ENCODE measurements around the gene ATP8B3. TPM values are rescaled to one million over a fixed set of nuclear protein-coding genes. Genes with fewer than 3 reads are reported as not detected.

Gene ATP8B3
- total and polyA plus RNA-seq, 10 of the 15 experiments (the other 5 are each of a cell fraction or from before 2014, with no cell fraction given) = 0.13 to 1.7 (median 0.52) TPM

- Histone ChIP-seq H4K20me1 (ENCODE audit: control insufficient read depth, insufficient read depth) (no peaks in the 10 kb centered on the region), H3K4me2 (ENCODE audit: control insufficient read depth, insufficient read depth) (no peak overlapping the region), H3K4me1 (ENCODE audit: control insufficient read depth, insufficient read depth, low read length) (peaks cover 12% of the 10 kb centered on the region), H3K9me3 (replicated peaks; ENCODE audit: control insufficient read depth, insufficient read depth, low read length) (no peaks in the 10 kb centered on the region; the same call in 2 of the 3 replicates), H3K79me2 (ENCODE audit: control insufficient read depth, insufficient read depth, low read length) (no peaks in the 10 kb centered on the region), H2AFZ (ENCODE audit: control insufficient read depth, low read depth, low read length) (no peak overlapping the region), H3K27ac (ENCODE audit: control insufficient read depth, insufficient read depth) (no peak overlapping the region), H3K4me3 (no peak overlapping the region), H3K36me3 (ENCODE audit: control insufficient read depth in 2 of 2, insufficient read depth in 2 of 2, low read length in 1 of 2) (no peaks in the 10 kb centered on the region), H3K27me3 (replicated peaks in 1 of 2; ENCODE audit: control insufficient read depth in 2 of 2, insufficient read depth in 2 of 2, low read length in 1 of 2) (peaks cover 16 to 24% of the 10 kb centered on the region in 2 experiments), H3K9ac (ENCODE audit: control insufficient read depth, insufficient read depth, low read length) (no peak overlapping the region)
- CTCF ChIA-PET = no interaction called here
- TF ChIP-seq SUZ12 (IDR thresholded peaks at IDR 0.05; ENCODE audit: unreplicated experiment) (peak; percentile 77), HDGF (IDR thresholded peaks at IDR 0.05) (no peak), EZH2 (IDR thresholded peaks at IDR 0.05; ENCODE audit: borderline replicate concordance, control insufficient read depth, low read depth, low read length) (0 out of 2 replicates have a peak, but pooled peaks have one; percentile 32)
- RAD21 ChIA-PET (ENCODE audit: unreplicated experiment) = no interaction called here
- ATAC-seq (no peak), FAIRE-seq (no peak), DNase-seq (ENCODE audit: low read depth, low spot score) (no peak)
- POLR2A ChIA-PET = no interaction called here
- SMC1A ChIA-PET (ENCODE audit: uncharacterized antibody, unreplicated experiment) = no interaction called here
- in situ Hi-C loops (cut with MboI) (no loop called here), intact Hi-C loops (cut with micrococcal nuclease; ENCODE audit: unreplicated experiment) (no loop called here)
- WGBS (ENCODE audit: insufficient coverage, insufficient replicate concordance, low lambda C conversion rate, missing lambda C conversion rate) = 20% methylated on average over 75 of the region's 99 CpGs
- no TSS peak for BruUV-seq (replicated peaks)
These were observed 62.4 kb downstream of the ATP8B3 start for GRCh38 chr19:1749373-1750342.

GRCh38 chr19:1748873-1749341, 63.2 kb downstream of the ATP8B3 start:
- FAIRE-seq (no peak), ATAC-seq (no peak), DNase-seq (ENCODE audit: low read depth, low spot score) (no peak)
- Histone ChIP-seq H3K9ac (ENCODE audit: control insufficient read depth, insufficient read depth, low read length) (no peak overlapping the region), H3K4me3 (no peak overlapping the region), H3K9me3 (replicated peaks; ENCODE audit: control insufficient read depth, insufficient read depth, low read length) (no peaks in the 10 kb centered on the region), H2AFZ (ENCODE audit: control insufficient read depth, low read depth, low read length) (no peak overlapping the region), H3K27me3 (replicated peaks in 1 of 2; ENCODE audit: control insufficient read depth in 2 of 2, insufficient read depth in 2 of 2, low read length in 1 of 2) (peaks cover 16 to 24% of the 10 kb centered on the region in 2 experiments), H3K4me1 (ENCODE audit: control insufficient read depth, insufficient read depth, low read length) (peaks cover 12% of the 10 kb centered on the region), H3K4me2 (ENCODE audit: control insufficient read depth, insufficient read depth) (peak overlapping the region; percentile 77; the same call in 1 of the 2 replicates), H3K27ac (ENCODE audit: control insufficient read depth, insufficient read depth) (no peak overlapping the region), H3K36me3 (ENCODE audit: control insufficient read depth in 2 of 2, insufficient read depth in 2 of 2, low read length in 1 of 2) (no peaks in the 10 kb centered on the region), H3K79me2 (ENCODE audit: control insufficient read depth, insufficient read depth, low read length) (no peaks in the 10 kb centered on the region), H4K20me1 (ENCODE audit: control insufficient read depth, insufficient read depth) (no peaks in the 10 kb centered on the region)
- no peak for TF ChIP-seq TAF1 (IDR thresholded peaks at IDR 0.05; ENCODE audit: borderline replicate concordance, low read depth, low read length)
- TF ChIP-seq NRF1 (conservative IDR thresholded peaks at IDR 0.05; ENCODE audit: low read depth, low read length) = no peak
- TF ChIP-seq CHD2 (IDR thresholded peaks at IDR 0.05; ENCODE audit: borderline replicate concordance, low read depth, low read length) = no peak
- no peak for TF ChIP-seq ASH2L (IDR thresholded peaks at IDR 0.05; ENCODE audit: borderline replicate concordance, low read depth)
- no peak for TF ChIP-seq ZBED1 (IDR thresholded peaks at IDR 0.05; ENCODE audit: borderline replicate concordance)
- TF ChIP-seq IRF3 (IDR thresholded peaks at IDR 0.05) = no peak
- no peak for TF ChIP-seq ZNF217 (IDR thresholded peaks at IDR 0.05)
- TF ChIP-seq STAT1 (conservative IDR thresholded peaks at IDR 0.05) = no peak
- no peak for TF ChIP-seq KDM1A (IDR thresholded peaks at IDR 0.05; ENCODE audit: borderline replicate concordance)
- TF ChIP-seq SPI1 (IDR thresholded peaks at IDR 0.05; ENCODE audit: borderline replicate concordance, insufficient read depth, low read depth, low read length) = no peak
- no peak for TF ChIP-seq KAT2A (conservative IDR thresholded peaks at IDR 0.05; ENCODE audit: control insufficient read depth, low read depth, low read length)
- no peak for TF ChIP-seq SREBF2 (IDR thresholded peaks at IDR 0.05; ENCODE audit: low read length)
- CTCF ChIA-PET = no interaction called here
- SMC1A ChIA-PET (ENCODE audit: uncharacterized antibody, unreplicated experiment) = no interaction called here
- RAD21 ChIA-PET (ENCODE audit: unreplicated experiment) = no interaction called here
- intact Hi-C loops (cut with micrococcal nuclease; ENCODE audit: unreplicated experiment) = no loop called here
- POLR2A ChIA-PET = no interaction called here
- 48% methylated on average over 28 of the region's 45 CpGs for WGBS (ENCODE audit: insufficient coverage, insufficient replicate concordance, low lambda C conversion rate, missing lambda C conversion rate)
- no TSS peak for BruUV-seq (replicated peaks)
- in situ Hi-C loops (cut with MboI) = no loop called here

All from GM12878 (cell line).